Measurements from ENCODE around the gene MAP2K6.

The MAP2K6 gene

GRCh38 chr17:69579961-69580677 is 165.6 kb downstream of the MAP2K6 start:
- DNase-seq (ENCODE audit: low spot score), result no peak
- WGBS, 2 donors (ENCODE audit: extremely low coverage in 2 of 2, insufficient read length in 2 of 2, insufficient replicate concordance in 1 of 2), result no CpG with 5 or more reads among the region's 5 CpGs
- H3K79me1 ChIP-seq (ENCODE audit: low read depth, low read length), result no peaks in the 10 kb centered on the region

DNA sequence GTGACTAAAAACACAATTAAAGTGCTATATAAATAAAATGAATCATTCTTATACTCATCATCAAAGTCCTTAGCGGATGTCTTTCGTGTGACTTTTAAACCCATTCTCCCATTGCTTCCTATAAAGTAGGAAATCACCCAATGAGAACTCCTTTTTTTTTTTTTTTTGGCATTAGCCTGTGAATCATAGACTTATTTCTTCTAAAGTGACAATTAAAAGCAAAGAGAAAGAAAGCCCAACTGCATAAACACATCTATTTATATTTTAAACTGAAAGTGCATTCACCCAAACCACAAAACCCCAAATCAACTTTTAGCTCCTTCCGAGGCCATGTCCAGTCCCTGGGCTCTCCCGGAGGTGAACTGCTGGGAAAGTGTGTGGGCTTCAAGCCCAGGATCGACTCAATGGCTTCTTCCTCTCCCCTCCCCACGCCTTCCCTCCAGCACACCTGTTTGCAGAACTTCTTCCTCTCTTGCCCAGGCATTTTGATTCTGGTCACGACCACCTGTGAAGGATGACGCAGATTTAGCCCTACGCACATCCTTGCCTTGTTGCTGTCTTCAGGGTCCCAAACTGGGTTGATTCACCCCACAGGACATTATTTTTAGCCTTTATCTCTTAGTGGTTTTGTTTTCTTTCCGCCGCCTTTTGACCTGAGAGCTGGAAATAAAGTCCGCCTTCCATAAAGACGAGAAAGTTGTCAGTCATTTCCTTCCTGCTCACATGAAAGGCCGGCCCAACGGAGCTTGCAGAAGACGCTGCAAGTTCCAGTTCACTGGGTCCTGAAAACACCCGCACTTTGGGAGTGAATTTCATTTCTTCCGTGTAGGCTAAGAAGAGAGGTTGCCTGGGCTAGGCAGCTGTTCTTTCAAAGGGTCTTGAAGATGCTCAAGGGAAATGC is 166.8 kb downstream of the MAP2K6 start:
- Histone ChIP-seq H3K4me1 (ENCODE audit: control insufficient read depth in 2 of 2, insufficient read depth in 1 of 2, low read depth in 1 of 2, low read length in 2 of 2) (no peaks in the 10 kb centered on the region), H3K79me1 (ENCODE audit: low read depth, low read length) (no peaks in the 10 kb centered on the region), H2BK15ac (ENCODE audit: low read length) (no peak overlapping the region), H2AK5ac (ENCODE audit: low read depth, low read length) (no peak overlapping the region), H3K14ac (ENCODE audit: low read length) (no peak overlapping the region), H3K9me3 (replicated peaks in 1 of 2; ENCODE audit: control insufficient read depth in 2 of 2, insufficient read depth in 1 of 2, low read depth in 1 of 2, low read length in 2 of 2) (peaks cover 0 to under 1% of the 10 kb centered on the region in 2 donors), H3K23ac (ENCODE audit: low read depth, low read length, poor library complexity) (no peak overlapping the region), H3K18ac (ENCODE audit: low read length) (peak overlapping the region; percentile 68), H3K4me3 (ENCODE audit: low read length in 2 of 2) (peak overlapping the region in 1 of 2 donors; percentile 30), H4K8ac (ENCODE audit: low read depth, low read length) (no peak overlapping the region), H3K27me3 (ENCODE audit: control insufficient read depth in 3 of 3, insufficient read depth in 3 of 3, low read depth in 1 of 3, low read length in 3 of 3) (no peaks in the 10 kb centered on the region), H3K36me3 (replicated peaks in 1 of 2; ENCODE audit: control insufficient read depth in 2 of 2, insufficient read depth in 2 of 2, low read length in 2 of 2) (no peaks in the 10 kb centered on the region), H4K91ac (ENCODE audit: low read depth, low read length, poor library complexity) (no peak overlapping the region), H3K4ac (ENCODE audit: low read length) (no peak overlapping the region), H2BK12ac (ENCODE audit: low read length) (no peak overlapping the region), H3K27ac (replicated peaks; ENCODE audit: low read length) (no peak overlapping the region), H2BK5ac (ENCODE audit: low read length) (no peak overlapping the region), H3K4me2 (ENCODE audit: insufficient read depth, low read length, poor library complexity, severe bottlenecking) (no peak overlapping the region), H2AFZ (ENCODE audit: low read length) (peak overlapping the region; percentile 68), H3K9ac (ENCODE audit: low read depth, low read length, poor library complexity) (no peak overlapping the region), H2BK120ac (ENCODE audit: low read depth, low read length) (no peak overlapping the region)
- DNase-seq (ENCODE audit: low spot score), result no peak
- no CpG with 5 or more reads among the region's 18 CpGs for WGBS, 2 donors (ENCODE audit: extremely low coverage in 2 of 2, insufficient read length in 2 of 2, insufficient replicate concordance in 1 of 2)

More at GRCh38 chr17:69579961-69580677, 165.6 kb downstream of the MAP2K6 start:
- no peak overlapping the region for H2BK12ac ChIP-seq (ENCODE audit: low read length)
- H4K91ac ChIP-seq (ENCODE audit: low read depth, low read length, poor library complexity), result no peak overlapping the region
- no peak overlapping the region for H4K8ac ChIP-seq (ENCODE audit: low read depth, low read length)
- H3K9me3 ChIP-seq (replicated peaks in 1 of 2; ENCODE audit: control insufficient read depth in 2 of 2, insufficient read depth in 1 of 2, low read depth in 1 of 2, low read length in 2 of 2), result no peaks in the 10 kb centered on the region
- H3K9ac ChIP-seq (ENCODE audit: low read depth, low read length, poor library complexity), result no peak overlapping the region
- no peak overlapping the region for H3K27ac ChIP-seq (replicated peaks; ENCODE audit: low read length)
- no peak overlapping the region for H3K14ac ChIP-seq (ENCODE audit: low read length)
- H3K27me3 ChIP-seq (ENCODE audit: control insufficient read depth in 3 of 3, insufficient read depth in 3 of 3, low read depth in 1 of 3, low read length in 3 of 3), result no peaks in the 10 kb centered on the region
- no peak overlapping the region for H2AK5ac ChIP-seq (ENCODE audit: low read depth, low read length)
- H3K4me2 ChIP-seq (ENCODE audit: insufficient read depth, low read length, poor library complexity, severe bottlenecking), result no peak overlapping the region
- H2BK15ac ChIP-seq (ENCODE audit: low read length), result no peak overlapping the region
- no peak overlapping the region for H3K4ac ChIP-seq (ENCODE audit: low read length)
- H2BK5ac ChIP-seq (ENCODE audit: low read length), result no peak overlapping the region
- H3K4me1 ChIP-seq (ENCODE audit: control insufficient read depth in 2 of 2, insufficient read depth in 1 of 2, low read depth in 1 of 2, low read length in 2 of 2), result peaks cover 2 to 7% of the 10 kb centered on the region in 2 donors
- no peak overlapping the region for H2AFZ ChIP-seq (ENCODE audit: low read length)
- no peak overlapping the region for H3K23ac ChIP-seq (ENCODE audit: low read depth, low read length, poor library complexity)
- H2BK120ac ChIP-seq (ENCODE audit: low read depth, low read length), result no peak overlapping the region
- H3K4me3 ChIP-seq (ENCODE audit: low read length in 2 of 2), result no peak overlapping the region
- H3K36me3 ChIP-seq (replicated peaks in 1 of 2; ENCODE audit: control insufficient read depth in 2 of 2, insufficient read depth in 2 of 2, low read length in 2 of 2), result no peaks in the 10 kb centered on the region
- no peak overlapping the region for H3K18ac ChIP-seq (ENCODE audit: low read length)

- Histone ChIP-seq H3K36me3 (replicated peaks in 1 of 2; ENCODE audit: control insufficient read depth in 2 of 2, insufficient read depth in 2 of 2, low read length in 2 of 2) (no peaks in the 10 kb centered on the region), H4K8ac (ENCODE audit: low read depth, low read length) (no peak overlapping the region), H3K9me3 (replicated peaks in 1 of 2; ENCODE audit: control insufficient read depth in 2 of 2, insufficient read depth in 1 of 2, low read depth in 1 of 2, low read length in 2 of 2) (peaks cover 2 to 7% of the 10 kb centered on the region in 2 donors), H3K79me1 (ENCODE audit: low read depth, low read length) (no peaks in the 10 kb centered on the region), H3K4me2 (ENCODE audit: insufficient read depth, low read length, poor library complexity, severe bottlenecking) (no peak overlapping the region), H3K4me3 (ENCODE audit: low read length in 2 of 2) (no peak overlapping the region), H3K4ac (ENCODE audit: low read length) (no peak overlapping the region), H3K4me1 (ENCODE audit: control insufficient read depth in 2 of 2, insufficient read depth in 1 of 2, low read depth in 1 of 2, low read length in 2 of 2) (no peaks in the 10 kb centered on the region), H2BK15ac (ENCODE audit: low read length) (no peak overlapping the region), H3K23ac (ENCODE audit: low read depth, low read length, poor library complexity) (no peak overlapping the region), H2AK5ac (ENCODE audit: low read depth, low read length) (no peak overlapping the region), H3K9ac (ENCODE audit: low read depth, low read length, poor library complexity) (no peak overlapping the region), H3K27me3 (ENCODE audit: control insufficient read depth in 3 of 3, insufficient read depth in 3 of 3, low read depth in 1 of 3, low read length in 3 of 3) (no peaks in the 10 kb centered on the region), H3K14ac (ENCODE audit: low read length) (no peak overlapping the region), H2BK12ac (ENCODE audit: low read length) (no peak overlapping the region), H3K27ac (replicated peaks; ENCODE audit: low read length) (no peak overlapping the region), H2AFZ (ENCODE audit: low read length) (no peak overlapping the region), H3K18ac (ENCODE audit: low read length) (no peak overlapping the region), H2BK5ac (ENCODE audit: low read length) (no peak overlapping the region), H4K91ac (ENCODE audit: low read depth, low read length, poor library complexity) (no peak overlapping the region), H2BK120ac (ENCODE audit: low read depth, low read length) (no peak overlapping the region)
- DNase-seq (ENCODE audit: low spot score), result no peak
- no CpG with 5 or more reads among the region's 2 CpGs for WGBS, 2 donors (ENCODE audit: extremely low coverage in 2 of 2, insufficient read length in 2 of 2, insufficient replicate concordance in 1 of 2)
Measured at GRCh38 chr17:69588316-69588715, 173.8 kb downstream of the MAP2K6 start.

DNA sequence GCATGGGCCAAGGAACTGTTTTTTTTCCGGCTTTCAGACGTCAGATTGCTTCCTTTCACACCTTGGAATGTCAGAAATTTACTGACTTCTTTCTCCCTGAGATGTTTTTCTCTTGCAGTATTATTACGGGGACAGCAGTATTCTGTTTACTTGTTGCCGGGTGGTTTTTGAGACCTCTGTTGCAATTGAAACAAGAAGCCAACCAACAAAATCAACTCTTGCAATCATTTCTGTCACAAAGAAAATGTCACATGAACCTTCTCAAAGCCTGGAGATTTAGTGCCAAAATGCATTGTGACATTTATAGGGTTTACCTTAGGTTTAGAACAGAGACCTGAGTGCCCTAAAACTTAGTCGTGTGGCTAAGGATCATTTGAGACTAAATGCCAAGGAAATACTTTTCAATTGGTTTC is 174.3 kb downstream of the MAP2K6 start:
- no peak overlapping the region for H2AFZ ChIP-seq (ENCODE audit: low read length)
- peaks cover 2 to 7% of the 10 kb centered on the region in 2 donors for H3K9me3 ChIP-seq (replicated peaks in 1 of 2; ENCODE audit: control insufficient read depth in 2 of 2, insufficient read depth in 1 of 2, low read depth in 1 of 2, low read length in 2 of 2)
- no CpG with 5 or more reads among the region's 5 CpGs for WGBS, 2 donors (ENCODE audit: extremely low coverage in 2 of 2, insufficient read length in 2 of 2, insufficient replicate concordance in 1 of 2)
- H3K4me3 ChIP-seq (ENCODE audit: low read length in 2 of 2), result no peak overlapping the region
- H3K4ac ChIP-seq (ENCODE audit: low read length), result no peak overlapping the region
- H4K91ac ChIP-seq (ENCODE audit: low read depth, low read length, poor library complexity), result no peak overlapping the region
- H3K27ac ChIP-seq (replicated peaks; ENCODE audit: low read length), result no peak overlapping the region
- H3K4me2 ChIP-seq (ENCODE audit: insufficient read depth, low read length, poor library complexity, severe bottlenecking), result no peak overlapping the region
- H3K4me1 ChIP-seq (ENCODE audit: control insufficient read depth in 2 of 2, insufficient read depth in 1 of 2, low read depth in 1 of 2, low read length in 2 of 2), result no peaks in the 10 kb centered on the region
- no peak for DNase-seq (ENCODE audit: low spot score)
- H2BK5ac ChIP-seq (ENCODE audit: low read length), result no peak overlapping the region
- no peak overlapping the region for H2BK120ac ChIP-seq (ENCODE audit: low read depth, low read length)
- H2AK5ac ChIP-seq (ENCODE audit: low read depth, low read length), result no peak overlapping the region
- no peak overlapping the region for H3K9ac ChIP-seq (ENCODE audit: low read depth, low read length, poor library complexity)
- H2BK12ac ChIP-seq (ENCODE audit: low read length), result no peak overlapping the region
- H3K14ac ChIP-seq (ENCODE audit: low read length), result no peak overlapping the region
- H2BK15ac ChIP-seq (ENCODE audit: low read length), result no peak overlapping the region
- H3K18ac ChIP-seq (ENCODE audit: low read length), result no peak overlapping the region
- H4K8ac ChIP-seq (ENCODE audit: low read depth, low read length), result no peak overlapping the region
- no peak overlapping the region for H3K23ac ChIP-seq (ENCODE audit: low read depth, low read length, poor library complexity)
- no peaks in the 10 kb centered on the region for H3K79me1 ChIP-seq (ENCODE audit: low read depth, low read length)
- H3K27me3 ChIP-seq (ENCODE audit: control insufficient read depth in 3 of 3, insufficient read depth in 3 of 3, low read depth in 1 of 3, low read length in 3 of 3), result no peaks in the 10 kb centered on the region
- no peaks in the 10 kb centered on the region for H3K36me3 ChIP-seq (replicated peaks in 1 of 2; ENCODE audit: control insufficient read depth in 2 of 2, insufficient read depth in 2 of 2, low read length in 2 of 2)
